Superior temporal gyrus (tissue), 1 donor: ENCODE results near the gene PEPD.
"Not testable (repeated sequence)": the region's sequence is repeated elsewhere in the genome, so short reads cannot be mapped to it uniquely, and the experiment has no call there.

Experiments
- DNase-seq: peaks from one replicate; pipeline ENCODE4 v3.0.0-alpha.2; 2016; ENCODE audit errors: extremely low spot score

Gene PEPD

DNA sequence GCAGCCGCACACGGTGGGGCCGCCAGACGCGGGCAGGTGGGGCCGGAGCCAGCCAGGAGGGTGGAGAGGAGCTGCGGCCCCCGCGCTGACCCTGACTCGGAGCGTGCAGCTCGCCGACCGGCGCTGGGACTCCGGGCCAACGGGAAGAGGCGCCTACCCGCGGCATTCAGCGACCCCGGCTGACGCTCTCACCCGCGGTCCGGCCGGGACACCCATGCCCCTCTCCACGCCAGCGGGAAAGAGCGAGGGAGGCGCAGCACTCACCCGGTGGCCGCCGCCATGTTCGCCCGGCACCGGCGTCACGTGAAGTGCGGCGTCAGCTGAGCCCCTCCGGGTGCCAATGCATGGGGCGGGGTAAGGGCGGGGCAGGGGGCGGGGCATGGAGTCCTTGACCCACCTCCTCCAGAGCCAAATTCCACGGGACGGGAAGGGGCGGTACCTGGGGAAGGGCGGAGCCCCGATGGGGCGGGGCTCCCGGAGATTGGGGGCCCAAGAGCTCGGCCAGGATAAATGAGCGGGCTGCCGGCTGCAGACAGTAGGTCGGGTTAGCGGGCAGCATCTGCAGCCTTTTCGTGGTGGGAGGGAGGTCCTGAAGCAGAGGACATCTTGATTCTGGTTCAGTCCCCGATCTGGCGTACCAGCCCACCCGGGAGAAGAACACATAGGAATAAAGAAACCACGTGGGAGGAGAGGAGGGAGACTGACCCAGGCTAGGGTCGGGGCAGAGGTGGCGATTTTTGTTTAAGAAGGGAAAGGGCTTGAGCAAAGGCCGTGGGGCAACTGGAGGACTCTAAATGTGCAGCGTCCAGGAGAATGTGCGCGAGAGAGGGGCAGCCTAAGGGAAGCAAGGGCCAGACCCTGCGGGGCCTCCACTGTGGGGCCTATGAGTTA lies at the start of gene PEPD:
Gene PEPD (minus strand): TSS at position 312 of the 891 bp plus-strand sequence. CDS start 31 bp downstream, at position 281.
- DNase-seq: peak; percentile 82

DNA sequence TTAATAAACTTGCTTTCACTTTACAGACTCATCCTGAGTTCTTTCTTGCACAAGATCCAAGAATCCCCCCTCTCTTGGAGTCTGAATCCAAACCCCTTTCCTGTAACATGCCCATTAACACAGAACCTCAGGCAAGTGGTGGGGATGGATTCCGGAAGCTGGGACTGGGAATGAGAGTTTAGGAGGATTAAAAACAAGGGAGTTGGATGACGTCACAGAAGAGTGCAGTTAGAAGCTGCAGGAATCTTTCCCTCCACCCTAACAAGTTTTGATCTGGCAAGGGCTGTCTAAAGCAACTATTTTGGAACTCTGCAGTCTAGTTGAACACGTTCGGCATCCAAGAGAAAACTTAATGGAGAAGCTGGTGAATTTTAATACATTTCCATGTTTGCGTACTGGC lies 48.2 kb upstream of the PEPD start:
- no peak for DNase-seq

DNA sequence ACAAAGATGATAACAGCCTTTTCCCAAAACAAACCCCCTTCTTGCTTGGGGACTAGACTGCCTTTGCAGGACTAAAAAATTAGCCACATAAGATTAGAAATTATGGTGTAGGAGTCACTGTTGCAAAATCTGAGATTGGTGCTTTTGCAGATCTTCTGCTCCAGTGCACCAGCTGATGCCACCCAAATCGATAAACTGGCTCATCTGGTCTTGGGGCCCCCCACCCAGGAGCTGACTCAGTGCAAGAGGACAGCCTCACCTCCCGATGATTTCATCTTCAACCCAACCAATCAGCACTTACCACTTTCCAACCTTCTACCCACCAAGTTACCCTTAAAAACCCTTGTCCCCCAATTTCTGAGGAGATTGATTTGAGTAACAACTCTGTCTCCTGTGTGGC lies 47.1 kb upstream of the PEPD start:
- DNase-seq: no peak

DNA sequence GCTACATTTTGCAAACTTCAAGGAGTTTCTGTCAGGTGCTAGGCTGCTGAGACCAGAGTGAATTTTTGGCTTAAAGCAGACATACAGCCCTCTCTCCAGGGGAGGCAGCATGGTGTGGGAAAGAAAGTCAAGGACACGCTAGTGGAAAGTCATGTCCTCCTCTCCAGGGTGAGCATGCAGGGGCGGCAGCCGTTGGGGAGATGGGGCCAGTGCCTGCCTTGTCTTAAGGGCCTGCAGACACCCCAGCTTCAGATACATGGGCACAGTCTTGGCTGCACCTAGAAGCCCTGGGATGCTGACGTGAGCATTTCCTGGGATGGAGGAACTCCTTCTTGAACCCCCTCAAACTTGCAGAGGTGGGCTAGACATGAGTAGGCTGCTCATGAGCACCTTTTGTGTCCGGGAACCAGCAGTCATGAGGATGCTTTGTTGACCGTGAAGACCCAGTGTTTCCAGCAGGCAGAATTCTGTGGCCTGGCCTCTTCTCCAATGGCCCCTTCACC lies 43.3 kb upstream of the PEPD start:
- DNase-seq: no peak

DNA sequence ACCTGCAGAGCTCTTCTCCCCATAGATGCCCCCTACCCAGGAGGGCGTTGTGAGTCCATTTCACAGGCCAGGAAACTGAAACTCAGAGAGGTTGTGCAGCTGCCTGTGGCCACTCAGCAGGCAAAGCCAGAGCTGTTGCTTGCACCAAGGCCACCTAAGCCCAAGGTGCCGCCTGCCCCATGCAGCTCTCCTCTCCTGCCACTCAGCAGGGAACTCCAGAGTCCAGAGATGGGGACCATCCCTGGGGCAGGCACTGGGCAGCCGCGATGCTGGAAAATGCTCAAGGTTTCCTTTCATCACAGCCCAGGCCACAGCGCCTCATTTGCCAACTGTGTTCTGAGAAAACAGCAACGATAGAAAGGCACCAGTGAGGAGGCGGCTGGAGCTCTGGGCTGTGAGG lies 41.0 kb upstream of the PEPD start:
- no peak for DNase-seq

DNA sequence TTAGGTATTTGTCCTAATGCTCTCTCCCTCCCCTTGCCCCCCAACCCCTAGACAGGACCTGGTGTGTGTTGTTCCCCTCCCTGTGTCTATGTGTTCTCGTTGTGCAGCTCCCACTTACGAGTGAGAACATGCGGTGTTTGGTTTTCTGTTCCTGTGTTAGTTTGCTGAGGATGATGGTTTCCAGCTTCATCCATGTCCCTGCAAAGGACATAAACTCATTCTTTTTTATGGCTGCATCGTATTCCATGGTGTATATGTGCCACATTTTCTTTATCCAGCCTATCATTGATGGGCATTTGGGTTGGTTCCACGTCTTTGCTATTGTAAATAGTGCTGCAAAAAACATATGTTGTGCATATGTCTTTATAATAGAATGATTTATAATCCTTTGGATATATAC lies 40.1 kb upstream of the PEPD start:
- not testable (repeated sequence) for DNase-seq

DNA sequence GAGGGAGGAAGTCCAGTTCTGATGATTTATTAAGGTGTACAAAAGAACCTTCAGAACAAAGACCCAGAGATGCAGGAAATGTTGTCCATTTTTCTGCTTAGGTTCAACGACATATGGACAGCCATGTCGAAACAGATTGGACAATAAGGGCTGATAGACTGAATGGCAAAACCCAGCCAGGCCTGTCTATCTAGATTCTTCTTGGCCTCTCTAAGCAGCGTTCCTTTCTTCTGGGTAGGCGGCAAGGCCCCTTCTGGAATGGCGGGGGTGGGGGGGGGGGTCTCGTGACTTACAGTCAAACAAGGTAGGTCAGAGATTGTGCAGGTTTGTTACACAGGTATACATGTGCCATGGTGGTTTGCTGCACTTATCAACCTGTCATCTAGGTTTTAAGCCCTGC lies 39.7 kb upstream of the PEPD start:
- no peak for DNase-seq

DNA sequence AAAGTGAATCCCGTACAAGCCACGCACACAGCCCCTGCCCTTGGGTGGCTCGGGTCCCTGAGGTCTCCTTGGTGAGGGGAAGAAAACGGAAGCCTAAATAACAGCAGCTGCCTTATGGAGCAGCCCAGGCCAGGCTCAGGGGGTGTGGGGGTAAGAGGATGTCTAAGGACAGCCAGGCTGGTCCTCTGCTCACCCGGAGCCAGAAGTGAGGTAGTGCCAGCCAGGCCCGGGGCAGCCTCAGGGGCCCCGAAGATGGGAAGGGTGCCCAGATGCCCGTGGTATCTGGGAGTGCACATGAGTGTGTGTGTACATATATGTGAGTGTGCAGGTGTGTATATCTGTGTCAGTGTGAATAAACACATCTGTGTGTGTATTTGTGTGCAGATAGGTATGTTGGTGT lies 38.4 kb upstream of the PEPD start:
- DNase-seq: no peak

DNA sequence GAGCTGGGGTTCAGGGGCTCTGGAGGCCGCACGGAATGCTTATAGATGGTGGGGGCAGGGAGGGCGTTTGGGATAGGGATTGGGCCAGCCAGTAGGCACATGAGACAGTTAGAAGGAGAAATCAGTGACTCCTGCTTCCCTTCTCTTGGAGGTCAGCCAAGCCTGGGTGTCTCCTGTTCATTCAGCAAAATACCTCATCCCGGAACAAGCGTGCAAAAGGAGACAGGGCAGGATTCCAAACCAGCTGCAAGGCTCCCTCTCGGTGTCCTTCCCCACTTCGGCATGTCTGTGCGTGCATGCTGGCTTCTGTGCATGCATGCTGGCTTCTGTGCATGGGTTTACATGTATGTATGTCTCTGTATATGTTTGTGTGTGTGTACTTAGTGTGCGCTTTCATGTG lies 37.3 kb upstream of the PEPD start:
- no peak for DNase-seq

DNA sequence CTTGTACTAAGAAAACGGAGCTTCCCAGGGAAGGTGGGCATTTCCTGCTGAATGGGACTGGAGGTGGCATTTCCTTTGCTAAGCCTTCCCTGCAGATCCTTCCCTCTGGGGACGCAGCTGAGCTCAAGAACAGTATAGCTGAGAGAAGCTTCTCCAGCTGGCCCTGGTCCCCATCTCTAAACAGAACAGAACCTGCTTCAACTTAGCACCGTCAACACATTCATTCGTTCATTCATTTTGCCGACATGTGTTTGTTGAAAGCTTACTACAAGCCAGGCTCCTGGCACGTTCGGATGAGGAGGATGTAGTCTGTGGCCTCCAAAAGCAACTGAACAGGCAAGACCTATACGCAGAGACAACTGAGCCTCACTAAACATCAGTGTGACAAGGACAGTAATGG lies 36.6 kb upstream of the PEPD start:
- DNase-seq: no peak

DNA sequence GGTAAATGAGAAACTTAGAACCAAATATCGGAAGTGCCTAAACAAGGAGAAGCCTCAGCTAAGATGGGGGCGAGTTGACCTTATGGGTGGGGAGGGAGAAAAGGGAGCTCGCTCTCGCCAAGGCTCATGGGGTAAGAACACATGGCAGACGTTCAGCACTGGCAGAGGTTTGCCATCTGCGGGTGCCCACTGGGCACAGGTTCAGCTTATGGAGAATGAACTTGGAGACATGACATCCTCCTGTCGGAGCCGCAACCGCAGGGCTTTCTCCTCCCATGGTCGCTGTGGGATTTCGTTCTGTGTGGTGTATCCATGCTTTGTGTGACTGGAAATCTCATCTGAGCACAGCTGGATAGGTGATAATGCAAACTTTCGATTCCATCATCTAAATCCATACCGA lies 36.1 kb upstream of the PEPD start:
- DNase-seq: no peak

DNA sequence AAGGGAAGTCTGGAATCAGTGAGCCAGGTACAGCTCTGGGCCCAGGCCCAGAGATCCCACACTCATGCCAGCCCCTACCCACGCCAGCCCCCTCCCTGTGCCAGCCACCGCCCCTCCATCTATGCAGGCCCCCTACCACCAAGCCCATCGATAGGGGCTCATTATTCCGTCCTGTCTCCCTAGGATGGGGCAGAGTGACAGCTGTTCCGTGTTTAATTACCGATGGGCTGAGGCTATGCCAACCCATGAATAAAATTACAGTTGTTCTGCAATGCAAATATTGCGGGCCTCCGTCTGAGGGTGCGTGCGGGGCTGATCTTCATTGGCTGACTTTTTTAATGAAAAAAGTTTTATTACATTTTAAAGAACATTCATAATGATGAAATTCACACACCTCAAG lies 35.6 kb upstream of the PEPD start:
- DNase-seq: no peak

DNA sequence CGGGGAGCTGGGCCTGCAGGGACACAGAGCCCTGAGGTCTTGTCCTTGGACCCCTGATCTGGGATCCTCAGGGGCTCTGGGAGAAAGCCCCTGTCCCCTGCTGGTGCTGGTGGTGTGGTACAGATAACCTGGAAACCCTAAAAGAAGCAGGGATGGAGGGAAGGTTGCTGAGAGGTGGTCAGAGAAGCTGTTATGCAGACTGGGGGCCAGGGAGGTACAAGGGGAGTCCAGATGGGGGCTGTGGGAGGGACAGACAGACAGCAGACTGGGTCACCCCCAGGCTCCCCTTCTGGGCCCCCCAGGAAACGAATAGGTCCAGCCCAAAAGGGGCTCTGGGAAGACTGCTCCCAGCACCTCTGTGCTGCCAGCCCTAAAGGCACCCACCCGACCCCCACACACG lies 34.7 kb upstream of the PEPD start:
- no peak for DNase-seq

DNA sequence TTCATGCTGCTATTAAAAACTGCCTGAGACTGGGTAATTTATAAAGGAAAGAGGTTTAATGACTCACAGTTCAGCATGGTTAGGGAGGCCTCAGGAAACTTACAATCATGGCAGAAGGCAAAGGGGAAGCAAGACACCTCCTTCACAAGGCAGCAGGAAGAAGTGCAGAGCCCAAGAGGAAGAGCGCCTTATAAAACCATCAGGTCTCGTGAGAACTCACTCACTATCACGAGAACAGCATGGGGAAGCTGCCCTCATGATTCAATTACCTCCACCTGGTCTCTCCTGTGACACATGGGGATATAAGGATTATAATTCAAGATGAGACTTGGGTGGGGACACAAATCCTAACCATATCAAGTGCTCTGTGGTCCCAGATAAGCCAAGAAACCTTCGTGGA lies 34.1 kb upstream of the PEPD start:
- not testable (repeated sequence) for DNase-seq

DNA sequence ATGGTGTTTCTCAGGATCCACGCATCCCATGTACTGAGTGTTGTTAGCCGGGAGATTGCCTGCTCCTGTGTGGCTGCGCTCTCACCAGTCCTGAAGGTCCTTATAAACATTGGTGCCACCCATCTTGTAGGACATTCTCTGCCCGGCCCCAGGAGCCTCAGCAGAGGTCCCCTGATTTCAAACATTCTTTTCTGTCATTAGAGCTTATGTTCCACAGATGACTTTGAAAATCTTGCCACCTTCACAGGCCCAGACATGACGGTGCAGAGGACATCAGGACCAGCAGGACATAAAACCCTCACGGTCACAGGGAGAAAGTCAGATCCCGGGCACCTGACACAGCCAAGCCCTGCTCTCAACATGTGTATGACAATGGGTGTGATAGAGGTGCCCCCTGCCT lies 33.2 kb upstream of the PEPD start:
- no peak for DNase-seq

DNA sequence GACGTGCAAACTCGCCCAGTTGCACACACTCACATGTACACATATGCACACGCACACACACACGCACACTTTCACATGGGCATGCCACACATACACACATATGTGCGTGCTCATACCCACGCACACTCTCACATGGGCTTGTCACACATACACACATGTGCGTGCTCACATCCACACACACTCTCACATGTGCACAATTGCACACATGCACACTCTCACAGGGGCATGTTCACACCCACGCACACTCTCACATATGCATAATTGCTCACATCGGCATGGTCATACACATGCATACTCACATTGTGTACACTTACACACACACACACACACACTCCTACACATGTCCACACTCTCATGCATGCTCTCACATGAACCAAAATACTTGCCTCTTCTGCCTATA lies 32.8 kb upstream of the PEPD start:
- DNase-seq: no peak

DNA sequence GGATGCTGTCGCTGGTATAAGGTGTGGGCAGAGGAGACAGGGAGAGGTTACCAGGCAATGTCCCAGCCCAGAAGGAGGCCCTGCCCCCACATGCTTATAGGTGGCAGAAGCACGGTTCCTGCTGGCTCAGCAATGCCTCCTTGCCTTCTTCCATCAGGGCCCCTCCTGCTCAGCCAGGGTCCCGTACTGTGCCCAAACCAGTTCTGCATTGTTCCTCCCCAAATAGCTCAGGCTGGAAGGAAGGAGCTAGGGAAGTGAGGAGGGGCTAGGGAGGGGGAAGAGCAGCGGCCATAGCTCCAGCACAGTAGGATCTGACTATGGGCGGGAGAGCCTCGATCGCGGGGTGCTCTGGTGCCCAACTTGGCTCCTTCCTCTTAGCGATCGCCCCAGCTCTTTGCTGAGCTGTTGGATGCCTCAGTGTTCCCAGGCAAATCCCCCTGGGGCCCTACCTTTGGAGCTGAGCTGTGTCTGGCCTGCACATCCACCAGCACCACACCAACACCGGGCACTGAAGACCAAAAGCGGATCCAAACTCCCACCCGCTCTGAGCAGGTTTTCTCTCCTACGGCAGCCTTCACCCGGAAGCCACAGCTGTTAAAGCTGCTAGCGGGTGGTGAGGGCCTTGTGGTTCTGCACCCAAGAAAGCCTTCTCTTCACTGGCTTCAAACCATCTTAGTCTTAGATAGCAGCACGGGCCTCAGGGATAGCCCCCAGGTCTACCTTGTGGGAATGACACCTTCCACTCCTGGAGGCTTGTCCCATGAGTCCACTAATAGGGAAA lies 32.1 kb upstream of the PEPD start:
- DNase-seq: no peak

DNA sequence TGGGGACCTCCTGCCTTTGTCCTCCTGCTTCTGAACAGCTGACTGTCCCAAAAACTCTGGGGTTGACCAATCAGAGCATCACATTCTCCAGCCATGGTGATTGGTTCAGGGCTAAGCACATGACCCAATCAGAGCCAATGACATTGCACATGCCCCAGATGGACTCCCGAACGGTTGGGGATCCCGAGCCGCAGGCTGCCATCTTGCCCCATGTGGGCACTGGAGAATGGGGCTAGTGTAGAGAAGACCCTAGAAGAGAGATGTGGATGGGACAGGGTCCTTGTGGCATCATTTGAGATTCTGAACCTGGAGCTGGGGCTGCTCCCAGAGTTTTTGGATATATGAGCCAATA lies 31.3 kb upstream of the PEPD start:
- no peak for DNase-seq

DNA sequence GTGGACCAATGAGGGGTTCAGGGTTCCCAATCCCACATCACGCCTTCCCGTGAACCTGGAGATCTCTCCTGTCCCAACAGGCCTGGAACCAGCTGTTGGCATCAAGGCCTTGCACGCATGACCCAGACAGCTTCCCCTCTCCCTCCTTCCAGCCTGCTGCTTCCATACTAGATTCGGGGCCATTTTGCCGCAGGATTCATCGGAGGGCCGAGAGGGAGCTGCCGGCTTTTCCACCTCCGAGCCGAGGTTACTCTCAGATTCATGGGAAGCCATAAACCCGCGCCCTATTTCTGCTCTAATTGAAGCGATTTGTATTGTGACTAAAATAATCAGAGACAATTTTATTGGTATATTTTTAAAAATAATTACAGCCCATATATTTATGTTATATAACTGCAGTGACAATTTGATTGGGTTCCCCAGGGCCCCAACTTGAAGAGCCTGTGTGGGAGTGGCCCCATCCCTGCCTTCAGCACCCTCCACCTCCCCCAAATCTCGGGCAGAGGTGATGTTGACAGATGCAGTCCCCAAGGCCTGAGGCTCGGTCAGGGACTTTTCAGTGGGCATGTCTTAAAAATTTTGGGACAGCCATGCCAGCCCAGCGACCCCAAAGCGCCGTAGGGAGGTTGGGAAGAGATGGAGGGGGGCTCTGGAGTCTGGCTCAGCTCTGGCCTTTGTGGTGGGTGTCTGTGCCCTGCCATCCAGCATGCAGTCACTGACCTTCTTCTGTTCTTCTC lies 30.8 kb upstream of the PEPD start:
- no peak for DNase-seq

DNA sequence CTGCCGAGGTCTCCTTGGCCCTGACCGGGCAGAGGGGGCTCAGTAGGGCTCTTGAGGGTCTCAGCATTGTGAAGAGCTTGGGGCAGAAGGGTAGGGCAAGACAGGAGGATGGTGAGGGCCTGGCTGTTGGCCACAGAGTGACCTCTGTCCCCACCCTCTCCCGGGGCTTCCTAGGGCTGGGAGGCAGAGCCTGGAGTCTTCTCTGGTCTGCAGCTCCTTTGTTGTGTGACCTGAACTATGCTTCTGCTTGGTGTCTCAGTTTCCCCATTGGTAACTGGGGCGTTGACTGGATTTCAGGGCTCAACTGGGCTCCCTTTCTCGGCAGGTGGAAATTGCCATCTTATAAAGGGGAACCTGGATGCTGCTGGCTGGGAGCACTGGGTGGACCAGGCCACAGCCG lies 30.1 kb upstream of the PEPD start:
- DNase-seq: no peak

DNA sequence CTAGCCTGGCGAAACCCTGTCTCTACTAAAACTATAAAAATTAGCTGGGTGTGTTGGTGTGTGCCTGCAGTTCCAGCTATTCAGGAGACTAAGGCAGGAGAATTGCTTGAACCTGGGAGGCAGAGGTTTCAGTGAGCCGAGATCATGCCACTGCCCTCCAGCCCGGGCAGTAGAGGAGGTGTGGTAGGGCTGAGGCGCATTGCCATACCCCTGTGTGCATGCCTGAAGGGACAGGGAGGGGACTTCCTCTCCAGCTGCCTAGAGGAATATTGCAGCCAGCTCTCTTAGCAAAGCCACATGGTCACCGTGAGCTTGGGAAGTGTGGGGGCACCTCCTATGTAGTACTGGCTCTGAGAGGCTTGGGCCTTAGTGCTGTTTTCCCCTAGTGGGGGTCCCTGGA lies 29.2 kb upstream of the PEPD start:
- no peak for DNase-seq

DNA sequence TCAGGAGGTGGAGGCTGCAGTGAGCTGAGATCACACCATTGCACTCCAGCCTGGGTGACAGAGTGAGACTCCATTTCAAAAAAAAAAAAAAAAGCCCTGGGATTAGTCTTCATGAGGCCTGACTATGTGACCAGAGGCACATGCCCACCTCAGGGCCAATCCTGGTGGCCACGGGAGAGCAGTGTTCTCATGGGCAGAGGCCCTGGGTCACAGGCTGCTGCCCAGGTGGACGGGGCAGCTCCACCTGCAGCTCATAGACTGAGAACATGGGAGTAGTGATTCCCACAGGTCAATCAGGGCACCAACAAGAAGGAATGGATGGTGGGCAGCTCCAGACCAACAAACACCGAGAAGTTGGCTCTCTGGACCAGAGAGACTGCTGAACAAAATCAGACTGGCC lies 26.1 kb upstream of the PEPD start:
- DNase-seq: no peak
